ENCODE results near the gene GSTA3.
"Not testable (repeated sequence)": the region's sequence is repeated elsewhere in the genome, so short reads cannot be mapped to it uniquely, and the experiment has no call there.

The GSTA3 gene

DNA sequence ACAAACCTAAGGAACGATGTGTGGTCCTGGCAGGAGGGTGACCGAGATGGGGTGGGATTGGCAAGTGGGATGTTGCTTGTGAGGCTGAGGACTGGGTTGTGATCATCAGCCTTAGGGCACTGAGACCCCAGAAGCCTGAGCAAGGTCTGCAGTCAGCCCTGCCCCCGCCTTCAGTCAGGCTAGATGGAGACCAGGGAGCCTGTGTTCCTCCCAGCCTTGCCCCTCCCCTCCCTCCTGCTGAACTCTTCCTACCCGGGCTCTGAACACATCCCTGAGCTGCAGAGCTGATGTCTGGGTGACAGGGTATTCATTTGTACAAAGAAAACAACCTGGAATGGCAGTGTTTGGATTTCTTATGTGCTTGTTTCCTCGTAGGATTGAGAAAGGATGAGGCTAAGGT lies 40.6 kb downstream of the GSTA3 start:
- in situ Hi-C loops (cut with HindIII; ENCODE audit: low sequenced_read_pairs) = not testable (repeated sequence)

DNA sequence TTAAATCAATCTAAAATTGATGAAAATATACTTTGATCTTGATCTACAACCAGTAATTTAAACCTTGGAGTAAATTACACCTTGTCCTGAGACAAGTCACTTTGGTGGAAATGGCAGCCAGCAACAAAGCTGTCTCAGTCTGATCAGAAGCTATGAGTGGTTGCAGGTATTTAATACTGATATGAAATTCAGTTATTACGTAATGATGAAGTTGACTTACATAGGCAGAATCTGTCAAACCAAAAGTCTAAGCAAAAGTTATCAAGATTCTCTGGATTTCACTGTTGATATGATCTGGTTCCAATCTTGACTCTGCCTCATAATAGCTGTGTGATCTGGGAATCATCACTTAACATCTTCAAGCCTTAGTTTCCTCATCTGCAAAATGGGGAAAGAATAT lies 41.3 kb downstream of the GSTA3 start:
- in situ Hi-C loops (cut with HindIII; ENCODE audit: low sequenced_read_pairs) = no loop called here

DNA sequence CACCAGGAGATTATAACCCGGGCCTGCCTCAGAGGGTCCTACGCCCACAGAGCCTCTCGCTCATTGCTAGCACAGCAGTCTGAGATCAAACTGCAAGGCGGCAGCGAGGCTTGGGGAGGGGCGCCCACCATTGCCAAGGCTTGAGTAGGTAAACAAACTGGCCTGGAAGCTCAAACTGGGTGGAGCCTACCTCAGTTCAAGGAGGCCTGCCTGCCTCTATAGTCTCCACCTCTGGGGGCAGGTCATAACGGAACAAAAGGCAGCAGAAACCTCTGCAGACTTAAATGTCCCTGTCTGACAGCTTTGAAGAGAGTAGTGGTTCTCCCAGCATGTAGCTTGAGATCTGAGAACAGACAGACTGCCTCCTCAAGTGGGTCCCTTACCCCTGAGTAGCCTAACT lies 48.3 kb downstream of the GSTA3 start:
- in situ Hi-C loops (cut with HindIII; ENCODE audit: low sequenced_read_pairs) = not testable (repeated sequence)

DNA sequence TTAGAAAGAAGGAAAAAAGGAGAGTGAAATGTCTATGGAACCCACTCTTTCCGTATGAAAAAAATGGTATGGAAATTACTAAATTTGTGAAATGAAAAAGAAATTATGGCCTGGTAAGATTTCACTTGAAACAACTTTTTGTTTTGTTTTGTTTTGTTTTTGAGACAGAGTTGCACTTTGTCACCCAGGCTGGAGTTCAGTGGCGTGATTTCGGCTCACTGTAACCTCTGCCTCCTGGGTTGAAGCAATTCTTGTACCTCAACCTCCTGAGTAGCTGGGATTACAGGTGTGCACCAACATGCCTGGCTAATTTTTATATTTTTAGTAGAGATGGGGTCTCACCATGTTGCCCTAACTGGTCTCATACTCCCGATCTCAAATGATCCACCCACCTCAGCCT lies 51.1 kb downstream of the GSTA3 start:
- in situ Hi-C loops (cut with HindIII; ENCODE audit: low sequenced_read_pairs) = no loop called here

DNA sequence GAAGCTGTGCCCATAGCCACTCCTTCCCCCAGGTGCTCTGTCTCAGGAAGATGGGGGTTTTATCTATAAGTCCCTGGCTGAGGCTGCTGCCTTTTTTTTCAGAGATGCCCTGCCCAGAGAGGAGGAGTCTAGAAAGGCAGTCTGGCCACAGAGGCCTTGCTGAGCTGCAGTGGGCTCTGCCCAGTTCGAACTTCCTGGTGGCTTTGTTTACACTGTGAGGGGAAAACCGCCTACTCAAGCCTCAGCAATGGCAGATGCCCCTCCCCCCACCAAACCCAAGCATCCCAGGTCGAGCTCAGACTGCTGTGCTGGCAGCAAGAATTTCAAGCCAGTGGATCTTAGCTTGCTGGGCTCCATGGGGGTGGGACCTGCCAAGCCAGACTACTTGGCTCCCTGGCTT lies 53.4 kb downstream of the GSTA3 start:
- in situ Hi-C loops (cut with HindIII; ENCODE audit: low sequenced_read_pairs) = not testable (repeated sequence)

DNA sequence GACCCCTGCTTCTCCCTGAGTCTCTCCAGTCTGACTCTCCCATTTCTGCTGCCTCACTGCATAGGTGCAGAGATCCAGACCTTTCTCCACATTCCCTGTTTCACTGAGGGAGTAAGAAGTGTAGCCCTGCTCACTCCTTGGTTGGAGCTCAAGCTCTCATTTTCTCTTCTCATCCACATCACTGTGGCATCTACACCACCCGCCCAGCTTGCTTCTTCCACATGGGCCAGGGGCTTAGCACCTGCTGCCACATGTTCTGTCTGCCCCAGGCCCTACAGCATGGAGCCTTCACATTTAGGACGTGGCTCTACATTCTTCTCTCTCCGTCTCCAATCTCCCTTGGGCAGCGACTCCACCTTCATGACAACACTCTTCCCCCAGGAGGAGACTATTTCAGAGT lies 60.4 kb downstream of the GSTA3 start:
- in situ Hi-C loops (cut with HindIII; ENCODE audit: low sequenced_read_pairs) = no loop called here
